GM21717 (cell line): ENCODE measurements around the gene DKC1.
"Not testable (repeated sequence)": the region's sequence is repeated elsewhere in the genome, so short reads cannot be mapped to it uniquely, and the experiment has no call there.

Source experiments
- ATAC-seq: cut with Tn5 transposase; IDR thresholded peaks from one replicate; pipeline ENCODE4 v1.9.1; 2021; ENCODE audit warnings: mild to moderate bottlenecking, moderate library complexity; ENCODE audit not compliant: unreplicated experiment

Gene DKC1

GRCh38 chrX:154817048-154817618 is 54.5 kb downstream of the DKC1 start:
- not testable (repeated sequence) for ATAC-seq

DNA sequence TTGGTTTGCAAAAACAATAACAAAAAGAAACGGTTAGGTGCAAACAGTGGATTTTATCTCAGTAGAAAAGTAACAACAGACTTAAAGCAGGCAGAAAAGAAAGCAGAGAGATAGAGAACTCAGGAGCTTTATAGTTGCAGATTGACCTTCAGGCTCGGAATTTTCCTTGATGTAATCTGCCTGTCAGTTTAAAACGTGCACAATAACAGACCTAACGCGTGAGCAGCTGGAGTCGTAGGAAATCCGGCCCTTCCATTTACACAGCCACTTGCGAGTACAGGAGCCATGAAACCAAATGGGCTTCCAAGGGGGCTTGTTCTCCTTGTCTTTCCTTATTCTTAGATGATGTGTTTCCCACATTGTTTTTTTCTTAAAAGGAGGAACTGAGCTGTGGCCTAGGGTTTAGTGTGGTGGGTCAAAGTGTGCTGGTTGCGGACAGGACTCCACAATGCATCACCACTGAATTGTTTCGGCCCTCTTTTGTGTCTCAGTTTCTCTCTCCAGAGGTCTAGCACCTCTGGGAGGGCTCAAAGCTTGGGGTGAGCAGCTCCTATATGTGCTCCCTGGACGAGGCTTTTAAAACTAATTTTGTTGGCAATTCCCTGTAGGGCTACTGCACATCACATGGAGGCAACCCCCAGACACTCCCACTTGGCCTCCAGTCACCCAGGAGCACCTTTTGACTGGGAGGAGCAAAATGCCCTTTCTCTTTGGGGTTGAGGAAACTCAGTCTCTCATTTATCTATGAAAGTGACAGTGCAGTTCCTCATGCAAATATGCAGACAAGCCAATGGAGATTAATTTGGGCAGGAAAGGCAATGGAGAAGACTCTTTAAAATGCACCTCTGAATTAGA is 56.5 kb downstream of the DKC1 start:
- ATAC-seq = no peak

- ATAC-seq = no peak
Observed at GRCh38 chrX:154819771-154820341, 57.2 kb downstream of the DKC1 start.

DNA sequence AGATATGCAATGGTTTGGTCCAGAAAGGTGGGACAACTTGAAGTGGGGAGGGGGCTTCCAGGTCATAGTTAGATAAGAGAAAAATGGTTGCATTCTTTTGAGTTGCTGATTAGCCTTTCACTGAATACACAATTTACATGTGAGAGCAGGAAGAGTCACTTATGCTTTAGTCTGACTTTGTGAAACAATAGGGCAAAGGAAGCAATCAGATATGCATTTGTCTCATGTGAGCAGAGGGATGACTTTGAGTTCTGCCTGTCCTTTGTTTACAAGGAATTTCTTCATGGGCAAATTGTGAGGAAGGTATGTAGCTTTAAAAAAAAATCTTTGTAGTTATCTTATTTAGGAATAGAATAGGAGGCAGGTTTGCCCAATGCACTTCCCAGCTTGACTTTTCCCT is 58.9 kb downstream of the DKC1 start:
- ATAC-seq = no peak

DNA sequence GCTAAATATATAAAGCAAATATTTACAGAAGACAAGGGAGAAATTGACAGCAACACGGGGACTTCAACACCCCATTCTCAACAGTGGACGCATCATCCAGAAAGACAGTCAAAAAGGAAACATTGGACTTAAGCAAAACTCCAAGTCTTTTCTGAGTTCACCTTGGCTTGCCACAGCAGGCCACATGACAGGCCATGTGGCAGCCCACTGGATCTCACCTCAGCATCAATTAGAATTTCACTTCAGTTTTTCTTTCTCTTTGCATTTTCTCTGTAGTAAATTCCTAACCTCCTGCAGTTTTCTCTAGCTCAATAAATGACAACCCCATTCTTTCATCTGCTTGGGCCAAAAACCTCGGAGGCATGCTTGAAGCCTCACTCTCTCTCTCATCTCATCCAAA is 59.4 kb downstream of the DKC1 start:
- ATAC-seq = no peak

- ATAC-seq = no peak
Observed at GRCh38 chrX:154824638-154825037, 62.0 kb downstream of the DKC1 start.

GRCh38 chrX:154825586-154825985 is 62.9 kb downstream of the DKC1 start:
- ATAC-seq = not testable (repeated sequence)
